Measurements from ENCODE around the gene DRAM2. TPM values are rescaled to one million over a fixed set of nuclear protein-coding genes. Genes with fewer than 3 reads are reported as not detected.

DRAM2 gene
- total RNA-seq, 1 experiment from 2014 or later = 34.4 TPM

GRCh38 chr1:111148376-111148881, 8.5 kb upstream of the DRAM2 start:
- H3K14ac ChIP-seq (ENCODE audit: insufficient read depth, low read length) = no peak overlapping the region
- H3K4ac ChIP-seq (ENCODE audit: low read depth, low read length) = no peak overlapping the region
- no peak overlapping the region for H4K8ac ChIP-seq (replicated peaks; ENCODE audit: insufficient read length, low read depth, low read length)
- Mint-ChIP-seq H3K4me3 (no peak overlapping the region), H3K27ac (no peak overlapping the region), H3K36me3 (ENCODE audit: insufficient read depth in 1 of 3, low read depth in 3 of 3) (peaks cover 24 to 55% (median 53%) of the 10 kb centered on the region in 3 experiments; a peak in 6 of 7 replicates), H3K9me3 (no peaks in the 10 kb centered on the region), H3K4me1 (peaks cover 13 to 15% of the 10 kb centered on the region in 2 experiments), H3K27me3 (ENCODE audit: low read depth) (no peaks in the 10 kb centered on the region)
- H3K56ac ChIP-seq (ENCODE audit: insufficient read length, low read depth, low read length) = no peak overlapping the region
- no peak overlapping the region for H3K9ac ChIP-seq (ENCODE audit: extremely low read depth, insufficient read length, low read length)
- no peak overlapping the region for H2BK15ac ChIP-seq (ENCODE audit: low read depth, low read length)
- H3K23ac ChIP-seq (ENCODE audit: insufficient read length, low read depth, low read length) = no peak overlapping the region
- H2AK5ac ChIP-seq (ENCODE audit: insufficient read length, low read length) = no peak overlapping the region
- DNase-seq = no peak
- H3K4me2 ChIP-seq (ENCODE audit: insufficient read depth, insufficient read length, low read length) = no peak overlapping the region
- no peak overlapping the region for H3T11ph ChIP-seq (ENCODE audit: low read length)
- H3K23me2 ChIP-seq (ENCODE audit: insufficient read length, low read depth, low read length, poor library complexity, severe bottlenecking) = no peaks in the 10 kb centered on the region
- H2BK120ac ChIP-seq (ENCODE audit: low read depth, low read length, poor library complexity, severe bottlenecking) = no peak overlapping the region
- peaks cover 5% of the 10 kb centered on the region; the same call in 1 of the 2 replicates for H3K79me2 ChIP-seq (ENCODE audit: insufficient read depth, low read length)
- no peak overlapping the region for H3K18ac ChIP-seq (ENCODE audit: insufficient read length, low read depth, low read length)
- no peak for TF ChIP-seq CTCF (conservative IDR thresholded peaks at IDR 0.05)
- no peak overlapping the region for H2AFZ ChIP-seq (ENCODE audit: low read length)
- H2BK20ac ChIP-seq (ENCODE audit: low read depth, low read length, poor library complexity, severe bottlenecking) = no peak overlapping the region
- no peaks in the 10 kb centered on the region for H3K27me3 ChIP-seq (ENCODE audit: insufficient read depth, low read length)
- no peak overlapping the region for H2BK12ac ChIP-seq (ENCODE audit: insufficient read length, low read depth, low read length)
- no peak overlapping the region for H4K5ac ChIP-seq (ENCODE audit: insufficient read length, low read depth, low read length)
- H3K4me1 ChIP-seq (ENCODE audit: insufficient read depth, low read length) = no peaks in the 10 kb centered on the region
- H4K91ac ChIP-seq (ENCODE audit: insufficient read length, low read depth, low read length) = no peak overlapping the region
- peaks cover 3% of the 10 kb centered on the region for H3K79me1 ChIP-seq (ENCODE audit: insufficient read depth, low read depth, low read length, poor library complexity, severe bottlenecking)
- H4K20me1 ChIP-seq (ENCODE audit: control insufficient read depth, insufficient read depth, insufficient read length) = no peaks in the 10 kb centered on the region
- no peak overlapping the region for H3K27ac ChIP-seq (ENCODE audit: insufficient read length, low read depth, low read length)
- no CpG with 5 or more reads among the region's 2 CpGs for WGBS (ENCODE audit: extremely low coverage, insufficient read length, low lambda C conversion rate)
- no peaks in the 10 kb centered on the region for H3K9me3 ChIP-seq (ENCODE audit: control insufficient read depth, low read depth, low read length)
- H2BK5ac ChIP-seq (ENCODE audit: insufficient read length, low read length) = no peak overlapping the region

All from H9 (cell line).